ENCODE results near the gene IPCEF1. TPM values are rescaled to one million over a fixed set of nuclear protein-coding genes. Genes with fewer than 3 reads are reported as not detected.

The IPCEF1 gene
- total RNA-seq, 1 experiment from 2014 or later: 0.57 TPM

DNA sequence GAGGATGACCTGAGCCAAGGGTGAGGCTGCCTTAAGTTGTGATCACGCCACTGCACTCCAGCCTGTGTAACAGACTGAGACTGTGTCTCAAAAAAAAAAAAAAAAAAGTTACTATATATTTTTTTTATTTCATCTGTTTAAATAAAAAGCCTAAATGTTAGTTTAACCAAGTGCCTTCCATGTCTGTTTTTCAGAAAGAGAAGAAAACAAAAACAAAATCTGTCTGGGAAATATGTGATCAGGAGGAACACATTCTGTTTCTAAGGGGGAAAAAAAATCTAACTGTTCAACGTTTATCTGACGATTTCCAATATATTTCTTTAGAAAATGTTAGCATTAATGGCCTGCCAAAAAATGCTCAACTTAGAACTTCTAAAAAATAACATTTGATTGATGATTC is 147.0 kb downstream of the IPCEF1 start:
- intact Hi-C loops (cut with micrococcal nuclease; ENCODE audit: unreplicated experiment): no loop called here
- Histone ChIP-seq H3K79me2 (ENCODE audit: low read depth) (no peaks in the 10 kb centered on the region), H4K20me1 (ENCODE audit: insufficient read depth) (no peaks in the 10 kb centered on the region), H3K9me3 (ENCODE audit: insufficient read depth, low read depth) (no peaks in the 10 kb centered on the region), H3K4me1 (replicated peaks; ENCODE audit: insufficient read depth) (no peaks in the 10 kb centered on the region), H3K36me3 (ENCODE audit: low read depth) (no peaks in the 10 kb centered on the region), H3K4me3 (no peak overlapping the region), H3K27ac (no peak overlapping the region), H3F3A (ENCODE audit: insufficient read depth, low read depth) (no peaks in the 10 kb centered on the region), H2AFZ (no peak overlapping the region), H3K4me2 (no peak overlapping the region), H3K27me3 (ENCODE audit: insufficient read depth, low read depth) (no peaks in the 10 kb centered on the region), H3K9me2 (ENCODE audit: insufficient read depth) (no peaks in the 10 kb centered on the region)
- TF ChIP-seq EZH2 (IDR thresholded peaks at IDR 0.05; ENCODE audit: low read depth): no peak
- TF ChIP-seq, protein P1, sequence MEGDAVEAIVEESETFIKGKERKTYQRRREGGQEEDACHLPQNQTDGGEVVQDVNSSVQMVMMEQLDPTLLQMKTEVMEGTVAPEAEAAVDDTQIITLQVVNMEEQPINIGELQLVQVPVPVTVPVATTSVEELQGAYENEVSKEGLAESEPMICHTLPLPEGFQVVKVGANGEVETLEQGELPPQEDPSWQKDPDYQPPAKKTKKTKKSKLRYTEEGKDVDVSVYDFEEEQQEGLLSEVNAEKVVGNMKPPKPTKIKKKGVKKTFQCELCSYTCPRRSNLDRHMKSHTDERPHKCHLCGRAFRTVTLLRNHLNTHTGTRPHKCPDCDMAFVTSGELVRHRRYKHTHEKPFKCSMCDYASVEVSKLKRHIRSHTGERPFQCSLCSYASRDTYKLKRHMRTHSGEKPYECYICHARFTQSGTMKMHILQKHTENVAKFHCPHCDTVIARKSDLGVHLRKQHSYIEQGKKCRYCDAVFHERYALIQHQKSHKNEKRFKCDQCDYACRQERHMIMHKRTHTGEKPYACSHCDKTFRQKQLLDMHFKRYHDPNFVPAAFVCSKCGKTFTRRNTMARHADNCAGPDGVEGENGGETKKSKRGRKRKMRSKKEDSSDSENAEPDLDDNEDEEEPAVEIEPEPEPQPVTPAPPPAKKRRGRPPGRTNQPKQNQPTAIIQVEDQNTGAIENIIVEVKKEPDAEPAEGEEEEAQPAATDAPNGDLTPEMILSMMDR (conservative IDR thresholded peaks at IDR 0.05): no peak
- CTCF ChIA-PET: no interaction called here
- BruUV-seq (replicated peaks): no TSS peak
- POLR2A ChIA-PET (ENCODE audit: unreplicated experiment): no interaction called here
- DNase-seq: no peak

DNA sequence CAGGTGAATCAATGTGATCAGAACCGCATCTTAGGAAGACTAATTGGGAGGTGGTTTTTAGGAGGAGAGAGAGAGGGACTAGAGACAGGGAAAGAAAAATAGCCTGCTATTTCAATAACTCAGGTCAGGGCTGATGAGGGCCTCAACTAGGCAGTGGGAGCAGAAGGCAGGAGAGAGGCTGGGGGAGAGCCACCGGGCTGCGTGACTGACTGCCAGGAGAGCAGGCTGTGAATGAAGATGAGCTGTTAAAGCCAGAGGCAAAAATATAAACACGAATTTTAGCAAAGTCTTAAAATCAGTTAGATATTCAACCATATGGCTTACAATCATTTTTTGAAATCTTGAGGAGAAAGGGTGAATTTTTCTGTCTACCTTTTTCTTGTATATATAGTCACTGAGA is 149.6 kb downstream of the IPCEF1 start:
- TF ChIP-seq, protein P1 (conservative IDR thresholded peaks at IDR 0.05): no peak
- no peak for TF ChIP-seq EZH2 (IDR thresholded peaks at IDR 0.05; ENCODE audit: low read depth)
- H3K4me2 ChIP-seq: no peak overlapping the region
- H4K20me1 ChIP-seq (ENCODE audit: insufficient read depth): no peaks in the 10 kb centered on the region
- no peak overlapping the region for H2AFZ ChIP-seq
- no peaks in the 10 kb centered on the region for H3K9me3 ChIP-seq (ENCODE audit: insufficient read depth, low read depth)
- no peak overlapping the region for H3K4me3 ChIP-seq
- H3F3A ChIP-seq (ENCODE audit: insufficient read depth, low read depth): no peaks in the 10 kb centered on the region
- H3K36me3 ChIP-seq (ENCODE audit: low read depth): no peaks in the 10 kb centered on the region
- no peaks in the 10 kb centered on the region for H3K27me3 ChIP-seq (ENCODE audit: insufficient read depth, low read depth)
- no peaks in the 10 kb centered on the region for H3K79me2 ChIP-seq (ENCODE audit: low read depth)
- no peaks in the 10 kb centered on the region for H3K9me2 ChIP-seq (ENCODE audit: insufficient read depth)
- no peaks in the 10 kb centered on the region for H3K4me1 ChIP-seq (replicated peaks; ENCODE audit: insufficient read depth)
- BruUV-seq (replicated peaks): no TSS peak
- no peak overlapping the region for H3K27ac ChIP-seq
- CTCF ChIA-PET: no interaction called here
- no peak for DNase-seq
- POLR2A ChIA-PET (ENCODE audit: unreplicated experiment): no interaction called here
- intact Hi-C loops (cut with micrococcal nuclease; ENCODE audit: unreplicated experiment): no loop called here

DNA sequence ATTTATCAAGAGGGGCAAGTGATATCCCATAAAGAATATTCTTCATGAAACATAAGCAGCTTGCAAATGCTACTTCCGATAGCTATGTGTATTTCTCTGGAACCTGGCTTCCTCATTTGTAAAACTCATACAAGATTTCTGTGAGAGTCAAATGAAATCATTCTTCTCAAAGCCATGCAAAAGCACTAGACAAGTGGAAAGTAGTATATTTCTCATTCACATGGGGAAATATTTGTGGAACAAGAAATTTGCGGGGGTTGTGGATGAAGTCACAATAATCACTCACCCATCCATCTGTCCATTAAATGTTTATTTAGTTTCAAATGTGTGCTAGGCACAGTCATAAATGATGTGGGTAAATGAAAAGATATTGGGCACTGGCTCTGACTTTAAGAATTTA is 150.5 kb downstream of the IPCEF1 start:
- H2AFZ ChIP-seq: no peak overlapping the region
- intact Hi-C loops (cut with micrococcal nuclease; ENCODE audit: unreplicated experiment): no loop called here
- no peak for DNase-seq
- H3K36me3 ChIP-seq (ENCODE audit: low read depth): no peaks in the 10 kb centered on the region
- H3K27me3 ChIP-seq (ENCODE audit: insufficient read depth, low read depth): no peaks in the 10 kb centered on the region
- H3K79me2 ChIP-seq (ENCODE audit: low read depth): no peaks in the 10 kb centered on the region
- no peaks in the 10 kb centered on the region for H4K20me1 ChIP-seq (ENCODE audit: insufficient read depth)
- H3K4me2 ChIP-seq: no peak overlapping the region
- TF ChIP-seq EZH2 (IDR thresholded peaks at IDR 0.05; ENCODE audit: low read depth): no peak
- TF ChIP-seq, protein P1 (conservative IDR thresholded peaks at IDR 0.05): no peak
- H3K9me2 ChIP-seq (ENCODE audit: insufficient read depth): no peaks in the 10 kb centered on the region
- no peak overlapping the region for H3K27ac ChIP-seq
- BruUV-seq (replicated peaks): no TSS peak
- H3K4me3 ChIP-seq: no peak overlapping the region
- H3K9me3 ChIP-seq (ENCODE audit: insufficient read depth, low read depth): no peaks in the 10 kb centered on the region
- POLR2A ChIA-PET (ENCODE audit: unreplicated experiment): no interaction called here
- no peaks in the 10 kb centered on the region for H3K4me1 ChIP-seq (replicated peaks; ENCODE audit: insufficient read depth)
- H3F3A ChIP-seq (ENCODE audit: insufficient read depth, low read depth): no peaks in the 10 kb centered on the region
- CTCF ChIA-PET: no interaction called here
